Activated T-helper 1 cell treated with anti-CD3 and anti-CD28 coated beads, Interleukin-12 subunit alpha, Interleukin-12 subunit beta, Interleukin-2, Interleukin-4 antibody, amounts not matched to agents 30 ng/mL and 10 ng/mL and 1 ng/mL, durations not matched to agents 14 hours and 24 hours and 36 hours (primary cell): Measurements from ENCODE around the gene CNPY2. TPM values are rescaled to one million over a fixed set of nuclear protein-coding genes. Genes with fewer than 3 reads are reported as not detected.
A peak's percentile ranks its signal among the peaks of the same experiment; 100 is the strongest.
"Not testable (repeated sequence)": the region's sequence is repeated elsewhere in the genome, so short reads cannot be mapped to it uniquely, and the experiment has no call there.

Source experiments
- DNase-seq: peaks from one replicate; pipeline ENCODE4 v3.0.0; 2021; ENCODE audit warnings: low spot score
- H3K27ac Mint-ChIP-seq: one replicate; pipeline ENCODE4 v1.8.0; 2021; ENCODE audit warnings: mild to moderate bottlenecking, mixed read lengths
- H3K27me3 Mint-ChIP-seq: one replicate; pipeline ENCODE4 v1.8.0; 2022; ENCODE audit warnings: mild to moderate bottlenecking, moderate library complexity, mixed read lengths; ENCODE audit not compliant: insufficient read depth
- H3K36me3 Mint-ChIP-seq: one replicate; pipeline ENCODE4 v1.8.0; 2021; ENCODE audit warnings: low read depth, mixed read lengths
- H3K4me1 Mint-ChIP-seq: one replicate; pipeline ENCODE4 v1.8.0; 2021; ENCODE audit warnings: low read depth, mixed read lengths
- H3K4me3 Mint-ChIP-seq: one replicate; pipeline ENCODE4 v1.8.0; 2021; ENCODE audit warnings: mild to moderate bottlenecking, moderate library complexity, mixed read lengths
- H3K9me3 Mint-ChIP-seq: one replicate; pipeline ENCODE4 v1.8.0; 2021; ENCODE audit warnings: mixed read lengths
- intact Hi-C: fragments of 100-400 bp; cut with micrococcal nuclease; formaldehyde crosslinking; loops from one replicate; pipeline ENCODE4 v1.15.1; 2024
- total RNA-seq: library from RNA; stranded (reverse); gene quantifications from 2 replicates; pipeline ENCODE4 v1.2.3, GENCODE V29; 2022

Gene CNPY2
- total RNA-seq: 170 and 172 TPM in 2 replicates

DNA sequence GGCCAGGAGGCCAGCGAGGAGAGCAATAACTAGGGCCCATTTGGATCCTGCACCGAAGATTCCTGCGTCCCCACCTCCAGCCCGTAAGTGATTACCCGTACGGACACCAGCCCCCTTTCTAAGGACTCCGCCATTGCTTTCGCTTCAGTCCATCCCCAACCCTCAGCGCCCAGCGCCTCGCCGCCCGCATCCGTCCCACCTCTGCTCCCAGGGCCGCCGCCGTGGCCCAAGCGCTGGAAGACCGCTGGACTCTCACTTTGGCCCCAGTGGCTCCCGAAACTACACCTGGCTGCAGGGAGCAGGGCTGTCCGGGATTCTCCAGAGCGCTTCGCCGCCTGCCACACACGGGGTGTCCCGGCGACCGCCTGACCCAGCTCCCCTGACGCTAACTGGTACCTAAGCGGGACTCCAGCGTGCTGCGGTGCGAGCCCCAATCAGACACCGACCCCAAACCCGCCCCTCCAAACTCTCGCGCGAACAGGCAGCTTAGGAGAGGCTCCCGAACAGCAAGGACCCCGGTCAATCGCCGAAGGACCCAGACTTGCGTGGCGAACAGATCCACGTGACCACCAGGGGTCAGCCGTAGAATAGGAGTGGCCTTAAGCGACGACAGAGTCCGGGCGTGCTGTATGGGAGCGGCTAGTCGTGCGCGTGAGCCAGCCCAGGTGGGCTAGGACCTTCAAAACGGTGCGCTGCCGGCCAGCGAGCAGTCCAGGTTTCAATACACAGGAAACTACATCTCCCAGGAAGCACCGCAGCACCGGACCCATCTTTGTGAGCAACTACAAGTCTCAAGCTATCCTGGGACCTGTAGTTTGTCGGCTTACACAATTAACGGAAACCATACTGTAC is at the start of gene CNPY2:
Gene CNPY2, minus strand, starts transcription at position 367 of the 852 bp plus-strand sequence. CDS start 771 bp downstream, outside the sequence.
- Mint-ChIP-seq H3K4me1 (peaks cover 12% of the 10 kb centered on the region), H3K9me3 (no peaks in the 10 kb centered on the region), H3K27me3 (no peaks in the 10 kb centered on the region), H3K4me3 (peak within 1 kb of the TSS; percentile 98), H3K36me3 (peaks cover 20% of the 10 kb centered on the region), H3K27ac (peak within 1 kb of the TSS; percentile 96)
- peak; percentile 83 for DNase-seq
- intact Hi-C loops: loop anchor here (1.0 kb wide), 10 partner anchors 16 to 197 kb away; partner anchors contain the start of genes CS, IL23A, PAN2 and RNF41

DNA sequence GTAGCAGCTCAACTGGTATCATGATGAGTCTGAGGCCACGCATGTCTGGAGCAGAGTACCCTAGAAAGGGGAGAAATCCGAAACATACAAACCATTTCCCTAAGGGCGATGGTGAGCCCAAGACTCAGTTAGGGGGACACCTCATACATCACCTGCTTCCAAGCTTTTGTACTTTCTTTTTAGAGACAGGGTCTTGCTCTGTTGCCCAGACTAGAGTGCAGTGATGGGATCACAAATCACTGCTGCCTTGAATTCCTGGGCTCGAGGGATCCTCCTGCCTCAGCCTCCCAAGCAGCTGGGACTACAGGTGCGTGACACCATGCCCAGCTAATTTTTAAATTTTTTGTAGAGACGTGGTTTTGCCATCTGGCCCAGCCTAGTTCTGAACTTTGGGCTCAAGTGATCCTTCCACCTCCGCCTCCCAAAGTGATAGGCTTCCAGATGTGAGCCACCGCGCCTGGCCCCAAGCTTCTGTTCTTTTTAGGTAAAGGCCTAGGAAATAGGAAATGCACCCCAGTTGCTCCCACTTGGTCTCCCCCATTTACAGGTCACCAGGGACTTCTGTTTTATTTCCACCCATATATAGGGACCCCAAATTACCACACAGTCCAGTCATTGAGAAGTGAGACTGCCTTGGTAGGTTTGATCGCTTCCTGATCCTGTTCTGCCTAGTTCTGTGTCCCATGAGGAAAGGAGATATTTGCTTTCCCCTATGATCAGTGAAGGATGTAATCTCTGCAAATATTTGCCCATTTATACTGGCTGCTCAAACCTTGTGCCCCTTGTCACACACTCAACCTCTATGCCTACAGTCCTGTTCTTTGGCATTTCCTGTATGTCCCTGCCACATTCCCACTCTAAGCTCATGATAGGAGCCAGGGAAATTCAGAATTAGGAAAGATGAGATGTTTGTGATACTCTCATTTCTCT is 46.6 kb upstream of the CNPY2 start, which contains the start of gene APOF:
Gene APOF, minus strand, starts transcription at position 728 of the 930 bp plus-strand sequence. Its CDS starts 112 bp downstream, at position 616.
- intact Hi-C loops: loop anchor here (5.0 kb wide), 2 partner anchors 170 to 245 kb away; partner anchors contain the start of genes RPL41 and ZC3H10
- peak within 1 kb of the TSS; percentile 97 for H3K4me3 Mint-ChIP-seq
- DNase-seq: no peak
- no peaks in the 10 kb centered on the region for H3K36me3 Mint-ChIP-seq
- H3K4me1 Mint-ChIP-seq: peaks cover 29% of the 10 kb centered on the region
- no peaks in the 10 kb centered on the region for H3K9me3 Mint-ChIP-seq
- no peak within 1 kb of the TSS for H3K27ac Mint-ChIP-seq
- H3K27me3 Mint-ChIP-seq: no peaks in the 10 kb centered on the region

DNA sequence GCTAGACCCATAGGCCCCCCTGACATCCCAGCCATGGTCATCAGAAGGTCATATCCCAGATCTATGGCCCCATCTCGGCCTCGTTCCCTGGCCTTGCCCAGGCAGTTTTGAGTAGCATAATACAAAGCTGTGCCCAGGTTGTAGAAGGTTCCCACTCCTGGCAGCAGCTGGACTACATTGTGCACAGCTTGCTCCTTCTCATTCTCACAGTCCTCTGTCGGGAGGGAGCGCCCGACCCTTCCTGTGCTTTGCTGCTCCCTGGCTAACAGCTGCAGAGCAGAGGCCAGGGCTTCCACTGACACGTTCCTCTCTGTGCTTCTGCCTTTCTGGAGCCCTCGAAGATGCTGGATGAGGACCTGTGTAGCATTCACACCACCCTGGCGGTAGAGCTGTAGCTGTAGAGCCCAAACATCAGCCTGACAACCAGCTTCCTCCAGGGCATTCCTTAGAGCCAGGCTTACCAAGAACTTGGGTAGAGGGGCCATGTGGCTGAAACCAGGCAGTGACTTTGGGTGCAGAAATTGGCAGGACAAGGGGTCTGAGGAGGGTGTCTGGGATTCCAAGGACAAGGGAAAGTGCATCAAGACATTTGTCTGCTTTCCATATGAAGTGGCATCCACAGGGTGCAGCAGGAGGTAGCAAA is 45.8 kb upstream of the CNPY2 start:
- intact Hi-C loops: loop anchor here (2.0 to 5.0 kb wide), 4 partner anchors 95 to 244 kb away; partner anchors contain the start of genes COQ10A, RPL41 and ZC3H10
- H3K36me3 Mint-ChIP-seq: no peaks in the 10 kb centered on the region
- H3K4me1 Mint-ChIP-seq: peaks cover 29% of the 10 kb centered on the region
- DNase-seq: no peak
- H3K9me3 Mint-ChIP-seq: no peaks in the 10 kb centered on the region
- H3K27ac Mint-ChIP-seq: peak overlapping the region; percentile 97
- H3K4me3 Mint-ChIP-seq: peak overlapping the region; percentile 97
- H3K27me3 Mint-ChIP-seq: no peaks in the 10 kb centered on the region

DNA sequence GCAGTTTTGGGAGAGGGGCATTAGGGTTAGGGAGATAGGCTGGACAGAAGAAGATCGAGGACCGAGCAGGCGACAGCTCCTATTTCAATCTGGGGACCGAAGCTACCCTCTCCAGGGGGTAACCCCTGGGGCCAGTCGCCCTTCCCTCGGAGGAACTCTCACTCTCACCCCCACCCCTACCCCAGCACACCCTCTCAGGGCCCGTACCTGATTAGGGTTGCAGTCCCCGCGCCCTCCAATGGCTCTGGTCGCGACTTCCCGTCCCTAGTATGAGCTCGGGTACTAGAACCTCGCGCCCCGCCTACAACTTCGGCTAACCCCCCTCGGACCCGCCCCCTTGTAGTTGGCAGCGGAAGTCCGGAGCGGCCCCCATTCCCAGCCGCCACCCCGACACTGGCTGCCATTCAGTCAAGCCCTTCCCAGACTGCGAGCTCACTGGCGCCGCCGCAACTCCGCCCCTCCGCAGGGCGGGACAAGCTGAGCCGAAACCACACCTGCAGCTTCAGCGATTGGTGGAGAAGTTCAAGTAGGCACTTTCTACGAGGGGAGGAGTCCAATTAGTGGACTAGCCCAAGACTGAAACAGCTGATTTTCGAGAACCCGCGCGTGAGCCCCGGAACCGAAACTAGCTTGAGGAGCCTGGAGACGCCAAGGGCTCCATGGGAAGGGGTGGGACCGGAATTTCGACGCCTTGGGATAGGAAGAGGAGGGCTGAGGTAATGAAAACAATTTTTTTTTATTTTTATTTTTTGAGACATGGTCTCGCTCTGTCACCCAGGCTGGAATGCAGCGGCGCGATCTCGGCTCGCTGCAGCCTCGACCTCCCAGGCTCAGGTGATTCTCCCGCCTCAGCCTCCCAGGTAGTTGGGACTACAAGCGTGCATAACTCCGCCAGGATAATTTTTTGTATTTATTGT is 44.3 kb upstream of the CNPY2 start, which contains the start of gene STAT2:
Gene STAT2, minus strand, starts transcription at position 257 of the 917 bp plus-strand sequence. CDS start 3,536 bp downstream, outside the sequence.
- Mint-ChIP-seq H3K9me3 (no peaks in the 10 kb centered on the region), H3K27me3 (no peaks in the 10 kb centered on the region), H3K4me3 (peak within 1 kb of the TSS; percentile 97), H3K36me3 (peaks cover 8% of the 10 kb centered on the region), H3K4me1 (peaks cover 29% of the 10 kb centered on the region), H3K27ac (peak within 1 kb of the TSS; percentile 97)
- intact Hi-C loops: loop anchor here (1.0 to 5.0 kb wide), 17 partner anchors 22 to 386 kb away; partner anchors contain the start of genes COQ10A, CS, IL23A and MYL6B
- peak; percentile 100 for DNase-seq

DNA sequence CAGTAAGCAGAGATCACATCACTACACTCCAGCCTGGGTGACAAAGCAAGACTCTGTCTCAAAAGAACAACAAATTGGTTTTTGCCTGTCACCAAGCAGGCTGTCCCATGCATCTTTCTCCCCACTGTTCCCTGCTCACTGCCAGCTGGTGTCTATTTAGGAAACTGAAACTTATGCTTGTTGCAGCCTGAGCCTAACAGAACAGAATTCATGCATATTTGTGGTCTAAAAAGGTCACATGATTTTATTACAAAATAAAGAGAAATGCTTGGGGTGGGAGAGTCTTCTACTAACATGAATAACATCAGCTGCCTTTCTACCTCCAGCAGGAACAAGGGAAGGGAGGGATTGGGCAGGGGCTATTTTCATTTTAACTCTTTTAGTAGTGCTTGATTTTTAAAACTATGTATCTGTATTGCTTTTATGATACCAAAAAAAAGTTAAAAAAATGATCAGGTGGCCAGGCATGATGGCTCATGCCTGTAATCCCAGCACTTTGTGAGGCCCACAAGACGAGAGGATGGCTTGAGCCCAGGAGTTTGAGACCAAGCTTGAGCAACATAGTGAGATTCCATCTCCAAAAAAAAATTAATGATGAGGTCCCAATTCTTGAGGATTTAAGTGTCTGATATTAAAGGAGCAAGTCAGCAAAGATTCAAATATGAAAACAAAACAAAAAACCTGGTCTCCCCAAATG is 43.2 kb upstream of the CNPY2 start:
- no peak for DNase-seq
- Mint-ChIP-seq H3K27ac (peak overlapping the region; percentile 97), H3K4me1 (peaks cover 29% of the 10 kb centered on the region), H3K27me3 (no peaks in the 10 kb centered on the region), H3K9me3 (no peaks in the 10 kb centered on the region), H3K36me3 (peaks cover 10% of the 10 kb centered on the region), H3K4me3 (peak overlapping the region; percentile 97)
- intact Hi-C loops: no loop called here

DNA sequence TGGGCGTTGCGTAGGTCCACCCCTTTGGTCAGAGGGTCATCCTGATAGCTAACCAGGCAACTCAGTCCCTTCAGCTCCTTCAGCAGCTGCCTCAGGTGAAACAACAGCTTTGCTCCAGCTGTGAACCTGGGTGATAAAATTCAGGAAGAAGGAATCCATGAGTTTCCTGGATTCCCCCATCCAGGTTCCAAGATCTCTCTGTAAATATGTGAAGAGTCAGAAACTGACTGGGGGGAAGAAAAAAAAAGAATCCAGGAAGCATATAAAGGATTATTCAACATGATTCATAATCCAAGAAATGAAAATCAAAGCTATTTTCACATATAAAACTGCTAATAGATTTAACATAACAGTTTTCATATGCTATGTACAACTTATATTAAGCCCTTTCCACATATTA is 35.5 kb upstream of the CNPY2 start:
- Mint-ChIP-seq H3K27ac (no peak overlapping the region), H3K27me3 (no peaks in the 10 kb centered on the region)

DNA sequence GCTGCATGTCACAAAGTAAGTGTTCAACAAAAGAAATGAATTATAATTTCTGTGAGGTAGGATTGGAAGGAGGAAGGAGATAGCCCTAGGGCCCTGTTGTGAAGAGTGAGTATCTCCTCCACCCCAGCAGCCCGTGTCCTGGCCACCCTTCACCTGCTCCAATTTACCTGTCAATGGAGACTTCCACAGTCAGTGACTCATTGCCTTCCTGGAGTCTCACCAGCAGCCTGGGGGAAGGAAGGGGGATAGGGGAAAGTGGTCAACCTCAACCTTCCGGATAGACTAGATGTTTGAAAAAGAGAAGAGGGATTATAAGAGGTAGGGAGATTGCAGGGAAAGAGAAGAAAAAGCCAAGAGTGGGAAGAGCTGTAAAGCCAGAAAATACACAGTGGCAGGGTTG is 34.9 kb upstream of the CNPY2 start:
- intact Hi-C loops: no loop called here
- DNase-seq: no peak
- no peaks in the 10 kb centered on the region for H3K4me1 Mint-ChIP-seq
- H3K27me3 Mint-ChIP-seq: no peaks in the 10 kb centered on the region
- peak overlapping the region; percentile 1 for H3K27ac Mint-ChIP-seq
- no peaks in the 10 kb centered on the region for H3K9me3 Mint-ChIP-seq
- peaks cover 33% of the 10 kb centered on the region for H3K36me3 Mint-ChIP-seq
- H3K4me3 Mint-ChIP-seq: no peak overlapping the region

More for the DNA sequence above, 35.5 kb upstream of the CNPY2 start:
- intact Hi-C loops: no loop called here
- H3K4me1 Mint-ChIP-seq: no peaks in the 10 kb centered on the region
- no peak overlapping the region for H3K4me3 Mint-ChIP-seq
- H3K36me3 Mint-ChIP-seq: peaks cover 30% of the 10 kb centered on the region
- DNase-seq: no peak
- no peaks in the 10 kb centered on the region for H3K9me3 Mint-ChIP-seq

DNA sequence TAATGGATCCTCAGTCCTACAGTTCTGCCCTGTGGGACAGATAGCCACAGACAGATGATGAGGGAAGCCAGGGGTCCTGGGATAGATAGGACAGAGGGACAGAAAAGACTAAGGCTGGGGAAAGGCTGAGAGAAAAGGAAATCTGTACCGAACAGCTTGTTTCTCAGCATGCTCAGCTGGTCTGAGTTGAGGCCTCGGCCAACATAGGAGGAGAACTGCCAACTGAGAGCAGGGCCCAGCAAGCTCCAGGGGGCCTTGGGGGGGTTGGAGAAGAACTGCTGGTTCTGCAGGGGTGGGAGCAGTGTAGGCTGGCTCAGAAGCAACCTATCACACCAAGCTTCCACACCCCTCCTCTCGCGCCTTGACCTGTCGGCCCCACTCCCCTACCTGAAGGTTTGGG is 33.0 kb upstream of the CNPY2 start:
- H3K4me3 Mint-ChIP-seq: no peak overlapping the region
- H3K27ac Mint-ChIP-seq: no peak overlapping the region
- H3K27me3 Mint-ChIP-seq: no peaks in the 10 kb centered on the region
- peaks cover 31% of the 10 kb centered on the region for H3K36me3 Mint-ChIP-seq
- H3K4me1 Mint-ChIP-seq: no peaks in the 10 kb centered on the region
- intact Hi-C loops: no loop called here
- no peaks in the 10 kb centered on the region for H3K9me3 Mint-ChIP-seq
- no peak for DNase-seq

DNA sequence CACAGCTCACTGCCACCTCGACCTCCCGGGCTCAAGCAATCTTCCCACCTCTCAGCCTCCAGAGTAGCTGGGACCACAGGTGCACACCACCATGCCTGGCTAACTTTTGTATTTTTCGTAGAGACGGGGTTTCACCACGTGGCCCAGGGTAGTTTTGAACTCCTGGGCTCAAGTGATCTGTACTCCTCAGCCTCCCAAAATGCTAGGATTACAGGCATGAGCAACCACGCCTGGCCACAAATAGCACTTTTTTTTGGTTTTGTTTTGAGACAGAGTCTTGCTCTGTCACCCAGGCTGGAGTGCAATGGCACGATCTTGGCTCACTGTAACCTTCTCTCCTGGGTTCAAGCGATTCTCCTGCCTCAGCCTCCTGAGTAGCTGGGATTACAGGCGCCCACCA is 31.5 kb upstream of the CNPY2 start:
- DNase-seq, H3K9me3 Mint-ChIP-seq, H3K27ac Mint-ChIP-seq, H3K4me3 Mint-ChIP-seq, H3K27me3 Mint-ChIP-seq, intact Hi-C loops, H3K4me1 Mint-ChIP-seq: not testable (repeated sequence)
- peaks cover 43% of the 10 kb centered on the region for H3K36me3 Mint-ChIP-seq

DNA sequence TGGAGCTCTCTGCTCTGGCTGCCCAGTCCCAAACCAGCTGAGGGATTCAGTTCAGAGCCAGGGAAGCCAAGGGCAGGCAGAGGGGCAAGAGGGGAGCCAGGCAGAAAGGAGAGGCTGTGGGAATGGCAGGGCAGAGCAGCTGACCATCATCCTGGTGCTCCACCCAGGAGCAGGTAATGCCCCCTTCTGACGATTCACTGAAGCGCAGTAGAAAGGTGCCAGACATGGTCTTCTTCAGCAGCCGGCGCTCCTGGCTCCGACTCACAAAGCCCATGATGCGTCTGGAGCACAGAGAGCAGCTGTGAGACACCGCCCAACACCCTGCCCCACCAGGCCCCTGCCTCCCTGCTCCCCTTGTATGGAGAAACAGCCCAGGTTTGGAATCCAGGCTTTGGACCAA is 30.9 kb upstream of the CNPY2 start:
- H3K27ac Mint-ChIP-seq: no peak overlapping the region
- DNase-seq: no peak
- intact Hi-C loops: no loop called here
- peaks cover under 1% of the 10 kb centered on the region for H3K4me1 Mint-ChIP-seq
- no peaks in the 10 kb centered on the region for H3K9me3 Mint-ChIP-seq
- H3K27me3 Mint-ChIP-seq: no peaks in the 10 kb centered on the region
- H3K4me3 Mint-ChIP-seq: no peak overlapping the region
- H3K36me3 Mint-ChIP-seq: peaks cover 45% of the 10 kb centered on the region

DNA sequence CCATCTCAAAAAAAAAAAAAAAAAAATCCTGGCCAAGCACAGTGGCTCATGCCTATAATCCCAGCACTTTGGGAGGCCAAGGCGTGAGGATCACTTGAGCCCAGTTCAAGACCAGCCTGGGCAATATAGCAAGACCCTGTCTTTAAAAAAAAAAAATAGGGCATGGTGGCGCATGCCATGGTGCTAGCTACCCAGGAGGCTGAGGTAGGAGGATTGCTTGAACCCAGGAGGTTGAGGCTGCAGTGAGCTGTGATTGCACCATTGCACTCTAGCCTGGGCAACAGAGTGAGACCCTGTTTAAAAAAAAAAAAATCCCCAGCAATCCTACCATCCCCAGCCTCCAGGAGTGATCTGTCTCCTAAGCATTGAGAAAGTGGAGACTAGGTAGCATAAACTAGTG is 26.5 kb upstream of the CNPY2 start:
- DNase-seq, H3K27me3 Mint-ChIP-seq, H3K27ac Mint-ChIP-seq, H3K4me3 Mint-ChIP-seq, H3K9me3 Mint-ChIP-seq, intact Hi-C loops: not testable (repeated sequence)
- H3K36me3 Mint-ChIP-seq: peaks cover 43% of the 10 kb centered on the region
- H3K4me1 Mint-ChIP-seq: peaks cover 36% of the 10 kb centered on the region
